Epithelial cell of esophagus (primary cell): ENCODE measurements around the gene PPOX.

Source experiments
- DNase-seq: peaks from one replicate; pipeline ENCODE4 v3.0.0; 2010; ENCODE audit warnings: low read depth
- H3K4me3 ChIP-seq: 2 replicates; pipeline ENCODE4 v1.5.1; 2011; ENCODE audit warnings: mild to moderate bottlenecking, low read length, control low read depth
- CTCF ChIP-seq: IDR thresholded peaks from 2 replicates; pipeline ENCODE4 v1.5.1; 2011; ENCODE audit warnings: low read depth, mild to moderate bottlenecking, low read length, control low read depth, inconsistent platforms; ENCODE audit not compliant: insufficient read depth; ENCODE audit errors: missing control alignments

Gene PPOX

GRCh38 chr1:161168906-161169305 is 2.7 kb downstream of the PPOX start:
- H3K4me3 ChIP-seq, result no peak overlapping the region
- no peak for DNase-seq

GRCh38 chr1:161171191-161171590 is 5.0 kb downstream of the PPOX start:
- DNase-seq, result no peak

More at GRCh38 chr1:161168906-161169305, 2.7 kb downstream of the PPOX start:
- TF ChIP-seq CTCF, result no peak

GRCh38 chr1:161171696-161172095 is 5.5 kb downstream of the PPOX start:
- H3K4me3 ChIP-seq, result no peak overlapping the region
- TF ChIP-seq CTCF, result no peak
- DNase-seq, result no peak

More at GRCh38 chr1:161171191-161171590, 5.0 kb downstream of the PPOX start:
- no peak overlapping the region for H3K4me3 ChIP-seq
- TF ChIP-seq CTCF, result no peak

- DNase-seq, result no peak
- H3K4me3 ChIP-seq, result no peak overlapping the region
- no peak for TF ChIP-seq CTCF
These were observed 6.1 kb downstream of the PPOX start for GRCh38 chr1:161172349-161172748.

- no peak for DNase-seq
- no peak for TF ChIP-seq CTCF
- no peak overlapping the region for H3K4me3 ChIP-seq
These were observed 6.7 kb downstream of the PPOX start for GRCh38 chr1:161172776-161173376.

- TF ChIP-seq CTCF, result no peak
- no peak for DNase-seq
- H3K4me3 ChIP-seq, result no peak overlapping the region
These were observed 7.5 kb downstream of the PPOX start for GRCh38 chr1:161173711-161174110.

- no peak overlapping the region for H3K4me3 ChIP-seq
These were observed 8.7 kb downstream of the PPOX start for GRCh38 chr1:161174911-161175310.

More at GRCh38 chr1:161174911-161175310, 8.7 kb downstream of the PPOX start:
- no peak for TF ChIP-seq CTCF
- no peak for DNase-seq
